Suppressor macrophage (primary cell): ENCODE results near the gene GNB1.

Experiments
- DNase-seq, 4 experiments: peaks; one replicate each; pipeline ENCODE4 v3.0.0-alpha.2; 2020 to 2022

GNB1 gene

DNA sequence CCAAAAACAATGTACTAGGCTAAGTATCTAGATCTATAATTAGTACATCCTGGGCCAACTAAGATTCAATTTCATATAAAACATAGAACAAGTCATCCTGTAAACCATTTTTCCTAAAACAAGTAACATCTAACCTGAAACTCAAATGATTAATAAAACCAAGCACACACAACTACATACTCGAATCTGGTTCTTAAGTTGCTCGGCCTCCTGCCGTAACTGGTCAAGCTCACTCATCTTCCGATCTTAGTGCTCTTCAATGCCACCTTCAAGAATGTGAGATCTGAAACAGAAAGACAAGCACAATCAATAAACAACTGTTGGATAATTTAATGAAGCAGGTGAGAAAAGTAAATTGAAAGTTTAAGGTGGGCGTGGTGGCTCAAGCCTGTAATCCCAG is 65.7 kb downstream of the GNB1 start:
- no peak for DNase-seq

DNA sequence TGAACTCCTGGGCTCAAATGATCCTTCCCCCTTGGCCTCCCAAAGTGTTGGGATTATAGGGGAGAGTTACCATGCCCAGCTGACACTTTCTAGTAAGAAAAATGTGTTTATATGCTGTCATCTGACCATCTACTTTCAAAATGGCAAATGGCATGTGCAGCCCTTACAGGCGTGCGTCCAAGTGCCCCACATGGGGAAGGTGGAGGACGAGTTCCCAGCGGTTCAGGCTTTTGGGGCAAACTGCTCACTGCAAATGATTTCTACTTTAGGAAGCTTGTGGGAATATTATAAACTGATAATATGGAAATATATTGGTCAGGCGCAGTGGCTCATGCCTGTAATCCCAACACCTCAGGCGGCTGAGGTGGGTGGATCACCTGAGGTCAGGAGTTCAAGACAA is 71.1 kb downstream of the GNB1 start:
- DNase-seq: no peak

DNA sequence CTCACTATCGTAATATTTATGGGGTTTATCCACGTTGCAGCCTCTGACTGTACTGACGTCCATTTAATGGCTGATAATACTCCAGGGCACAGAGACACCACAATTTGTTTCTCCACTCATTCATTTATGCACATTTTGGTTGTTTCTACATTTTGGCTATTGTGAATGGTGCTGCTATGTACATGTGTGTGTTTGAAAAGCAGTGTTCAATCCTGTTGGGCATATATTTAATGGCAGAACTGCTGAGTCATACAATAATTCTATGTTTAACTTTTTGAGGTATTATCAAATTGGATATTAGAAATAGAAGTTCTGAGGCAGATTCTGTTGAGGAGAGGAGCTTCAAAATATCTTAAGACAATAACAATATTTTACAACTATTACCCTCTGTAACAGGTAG is 73.7 kb downstream of the GNB1 start:
- no peak for DNase-seq

DNA sequence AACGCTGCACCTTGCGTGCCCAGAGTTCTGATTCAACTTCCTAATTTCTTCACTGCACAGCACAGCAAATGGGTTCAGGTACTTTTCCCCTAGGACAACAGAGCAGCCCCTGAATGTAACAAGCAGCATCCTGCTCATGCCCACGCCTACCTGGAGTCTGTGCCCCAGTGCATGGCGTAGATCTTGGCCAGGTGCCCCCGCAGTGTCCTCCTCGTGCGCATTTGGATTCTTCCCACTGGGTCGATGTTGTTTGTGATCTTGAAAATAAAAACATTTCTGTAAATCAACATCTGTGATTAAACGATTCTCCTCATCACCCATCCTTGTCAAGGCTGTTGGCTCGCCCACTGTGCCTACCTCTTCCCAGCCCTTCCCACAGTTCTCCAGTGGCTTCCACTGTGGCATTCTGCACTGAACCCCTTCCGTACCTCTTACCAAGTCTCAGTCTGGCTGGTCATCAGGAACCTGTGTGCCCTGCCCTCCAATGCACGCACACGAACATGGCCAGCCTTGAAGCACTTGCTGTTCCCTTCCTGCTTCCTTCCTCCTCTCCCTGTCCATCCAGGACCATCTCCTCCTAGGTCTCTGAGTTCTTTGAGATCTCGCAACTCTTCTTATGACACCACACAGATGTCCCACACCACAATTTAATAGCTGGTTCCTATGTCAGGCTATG is 75.1 kb downstream of the GNB1 start:
- no peak for DNase-seq

DNA sequence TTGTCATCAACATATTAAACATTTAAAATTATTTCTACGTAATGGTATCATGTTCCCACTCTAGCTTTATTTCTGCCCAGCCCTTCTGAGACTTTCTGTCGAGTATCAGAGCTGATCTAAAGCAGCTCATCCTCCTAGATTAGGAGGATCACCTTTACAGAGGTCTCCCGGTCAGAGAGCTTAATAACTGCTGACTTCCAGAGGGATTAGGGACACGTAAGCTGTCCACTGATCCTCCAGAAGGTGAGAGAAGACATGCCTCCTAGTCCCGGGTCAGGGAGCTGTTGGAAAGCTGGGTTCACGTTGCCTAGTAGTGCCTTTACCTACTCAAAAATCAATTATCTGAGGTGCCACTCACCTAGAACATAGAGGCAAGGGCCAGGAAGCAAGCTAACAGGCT is 81.4 kb downstream of the GNB1 start:
- no peak for DNase-seq

DNA sequence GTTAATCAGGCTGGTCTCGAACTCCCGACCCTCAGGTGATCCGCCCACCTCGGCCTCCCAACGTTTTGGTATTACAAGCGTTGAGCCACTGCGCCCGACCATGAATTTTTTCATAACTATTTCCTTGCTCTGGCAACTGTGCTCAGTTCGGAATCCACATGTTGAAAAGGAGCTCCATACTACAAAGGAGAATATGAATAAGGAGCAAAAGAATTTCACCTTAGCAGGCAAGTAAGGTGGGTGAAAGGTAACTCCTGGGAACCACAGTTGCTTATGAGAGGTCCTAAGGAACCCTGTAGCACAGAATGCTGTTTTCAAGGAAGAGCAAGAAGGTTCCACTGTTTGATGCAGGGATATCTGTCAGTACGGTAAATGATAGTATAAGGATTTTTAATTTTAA is 82.7 kb downstream of the GNB1 start:
- DNase-seq: no peak

DNA sequence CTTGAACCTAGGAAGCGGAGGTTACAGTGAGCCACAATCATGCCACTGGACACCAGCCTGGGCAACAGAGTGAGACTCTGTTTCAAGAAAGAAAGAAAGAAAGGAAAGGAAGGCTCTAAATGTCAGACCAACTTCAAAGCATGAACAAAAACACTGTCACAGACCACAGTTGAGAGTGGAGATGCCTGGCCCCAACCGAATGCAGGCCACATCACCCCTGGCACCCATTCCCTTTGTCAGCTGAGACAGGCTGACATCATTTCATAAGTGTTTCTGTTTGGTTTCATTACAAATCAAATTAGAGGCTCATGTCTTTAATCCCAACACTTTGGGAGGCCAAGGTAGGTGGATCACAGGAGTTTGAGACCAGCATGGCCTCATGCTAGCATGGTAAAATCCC is 84.0 kb downstream of the GNB1 start:
- no peak for DNase-seq

DNA sequence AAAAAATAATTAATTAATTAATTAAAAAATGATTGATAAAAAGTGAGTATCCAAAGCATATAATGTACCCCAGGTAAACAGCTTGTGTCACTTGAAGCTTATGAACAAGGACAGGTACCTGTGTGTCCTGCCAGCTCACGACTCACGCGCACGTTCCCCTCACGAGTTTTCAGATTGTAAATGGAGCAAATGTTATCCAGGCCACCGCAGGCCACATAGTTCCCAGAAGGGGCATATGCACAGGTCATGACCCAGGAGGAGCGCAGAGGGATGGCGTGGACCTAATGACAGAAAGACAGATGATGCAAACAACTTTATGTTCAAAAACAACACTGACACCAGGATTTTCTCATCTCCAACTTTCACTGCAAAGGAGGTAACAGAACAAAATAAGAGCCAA is 86.6 kb downstream of the GNB1 start:
- DNase-seq: no peak

DNA sequence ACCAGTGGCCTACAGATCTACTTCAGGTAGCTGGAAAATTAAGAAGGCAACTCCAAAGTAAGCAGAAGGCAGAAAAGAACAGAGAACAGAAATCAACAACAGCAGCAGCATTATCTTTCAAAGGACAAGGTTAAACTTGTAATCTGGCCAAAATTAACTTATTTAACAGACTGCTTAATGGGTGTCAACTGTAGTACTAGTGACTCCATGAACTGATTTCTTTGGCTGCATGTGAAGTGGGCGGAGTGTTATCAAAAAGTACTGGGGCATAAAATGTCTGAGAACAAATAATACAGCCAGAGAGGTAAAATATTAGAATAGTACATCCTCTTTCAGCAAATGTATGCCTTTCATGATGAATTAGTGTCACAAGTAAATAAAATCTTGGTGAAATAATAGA is 88.0 kb downstream of the GNB1 start:
- no peak for DNase-seq

DNA sequence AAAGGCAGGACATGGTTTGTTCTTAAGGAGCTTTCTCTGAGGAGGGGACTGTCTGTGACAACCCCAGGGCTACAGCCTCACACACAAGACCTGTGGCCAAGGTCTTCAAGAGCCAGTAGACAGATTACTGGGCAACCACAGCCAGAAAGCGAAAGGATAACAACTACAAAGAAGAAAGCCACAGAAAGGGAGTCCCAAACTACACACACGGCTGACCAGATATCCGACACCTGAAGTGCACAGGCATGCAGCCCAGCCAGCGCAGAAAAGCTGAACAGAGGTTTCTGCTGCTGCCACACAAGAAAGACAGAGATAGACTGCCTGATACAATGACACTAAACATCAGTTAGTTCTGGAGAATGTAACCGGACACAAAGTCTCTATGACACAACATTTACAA is 91.2 kb downstream of the GNB1 start:
- DNase-seq: no peak

DNA sequence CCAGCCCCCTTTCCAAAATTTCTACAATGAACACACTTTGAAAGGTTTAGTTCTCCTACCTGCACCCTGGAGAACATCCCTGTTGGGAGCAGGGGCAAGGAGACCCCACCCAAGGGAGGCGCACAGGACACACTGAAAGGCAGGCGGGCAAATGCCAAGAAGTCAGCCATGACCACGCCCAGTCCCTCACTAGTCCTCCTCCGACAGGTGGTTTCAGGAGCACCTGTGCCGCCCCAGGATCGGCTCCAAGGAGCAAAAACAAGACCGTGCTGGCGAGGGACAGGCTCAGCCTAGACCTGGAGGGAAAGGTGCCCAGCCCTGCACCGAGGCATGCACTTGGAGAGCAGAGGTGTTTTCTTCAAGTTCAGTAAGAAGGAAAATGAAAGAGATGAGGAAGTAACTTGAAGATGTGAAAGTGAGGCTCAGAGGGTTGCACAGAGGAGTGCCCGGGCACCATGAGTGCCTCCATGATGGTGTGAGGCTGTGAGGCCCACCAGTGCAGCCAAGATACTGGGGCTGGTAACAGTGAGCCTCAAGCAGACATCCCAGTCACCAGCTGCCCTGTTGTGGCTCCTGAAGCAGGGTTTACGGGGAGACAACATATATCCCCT is 93.1 kb downstream of the GNB1 start:
- DNase-seq: no peak

DNA sequence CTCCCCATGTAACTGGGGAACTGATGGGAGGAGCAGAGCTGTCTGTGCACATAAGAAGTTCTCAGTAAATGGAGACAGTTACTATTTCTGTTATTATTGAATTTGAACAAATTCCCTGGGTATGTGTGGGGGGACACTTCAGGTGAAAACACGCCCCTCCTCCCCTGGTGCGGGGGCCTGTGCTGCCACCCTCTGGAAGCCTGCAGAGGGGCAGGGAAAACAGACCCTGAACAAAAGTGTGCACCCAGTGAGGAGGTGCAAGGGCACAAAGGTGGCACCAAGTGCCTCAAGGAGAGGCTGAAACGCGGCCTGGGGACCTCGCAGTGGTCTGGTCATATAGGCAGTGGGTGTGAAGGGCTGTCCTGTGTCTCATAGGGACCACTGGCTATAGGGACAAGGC is 94.4 kb downstream of the GNB1 start:
- DNase-seq: peak in 1 of 4 experiments; percentile 14

DNA sequence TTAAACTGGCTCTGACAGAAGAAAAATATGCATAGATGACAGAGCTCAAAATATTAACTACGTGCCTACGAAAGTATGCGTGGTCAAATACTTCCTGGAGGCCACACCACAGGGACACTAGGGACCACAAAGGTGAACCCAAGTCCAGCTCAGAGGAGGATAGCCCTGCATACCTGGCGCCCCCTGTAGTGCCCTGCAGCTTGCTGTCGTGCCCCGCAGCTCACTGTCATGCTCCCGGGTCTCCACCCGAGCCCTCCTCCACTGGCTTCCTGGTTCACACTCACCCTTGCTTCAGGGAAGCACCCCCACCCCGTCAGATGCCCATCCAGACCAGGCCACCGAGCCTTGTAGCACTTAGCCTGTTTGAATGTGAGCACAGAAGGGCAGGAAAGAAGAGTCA is 95.9 kb downstream of the GNB1 start:
- DNase-seq: no peak

DNA sequence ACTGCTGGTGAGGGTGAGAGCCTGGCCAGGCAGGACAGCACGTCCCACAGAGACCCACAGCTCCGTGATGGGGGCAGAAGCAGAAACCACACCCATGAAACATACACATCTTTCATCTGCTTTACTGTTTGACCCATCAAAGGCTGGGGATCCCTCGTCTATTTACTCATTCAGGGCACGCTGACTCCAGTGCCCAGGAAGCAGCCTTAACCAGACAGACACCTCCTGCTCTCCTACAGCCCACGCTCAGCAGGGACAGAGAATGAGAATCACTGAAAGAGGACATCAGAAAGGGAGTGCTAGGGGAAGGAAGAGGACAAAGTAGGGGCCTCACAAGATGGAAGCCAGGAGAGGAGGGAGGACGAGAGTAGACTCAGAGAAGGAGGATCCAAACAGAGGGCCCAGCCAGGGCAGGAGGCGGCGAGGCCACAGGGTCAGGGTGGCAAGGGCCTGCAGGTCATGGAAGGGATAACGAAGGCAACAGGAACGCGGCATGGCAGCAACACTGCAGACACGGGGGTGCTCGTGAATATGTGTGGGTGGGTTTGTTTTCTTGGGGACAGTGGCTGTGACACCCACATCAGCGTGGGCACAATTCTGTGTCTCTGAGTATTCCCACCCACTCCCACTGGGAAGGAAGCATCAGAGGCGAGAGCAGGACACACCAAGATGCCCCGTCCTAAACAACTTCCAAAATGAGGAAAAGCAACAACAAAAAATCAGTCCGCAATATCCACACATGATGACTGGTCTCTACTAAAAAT is 97.2 kb downstream of the GNB1 start:
- no peak for DNase-seq

DNA sequence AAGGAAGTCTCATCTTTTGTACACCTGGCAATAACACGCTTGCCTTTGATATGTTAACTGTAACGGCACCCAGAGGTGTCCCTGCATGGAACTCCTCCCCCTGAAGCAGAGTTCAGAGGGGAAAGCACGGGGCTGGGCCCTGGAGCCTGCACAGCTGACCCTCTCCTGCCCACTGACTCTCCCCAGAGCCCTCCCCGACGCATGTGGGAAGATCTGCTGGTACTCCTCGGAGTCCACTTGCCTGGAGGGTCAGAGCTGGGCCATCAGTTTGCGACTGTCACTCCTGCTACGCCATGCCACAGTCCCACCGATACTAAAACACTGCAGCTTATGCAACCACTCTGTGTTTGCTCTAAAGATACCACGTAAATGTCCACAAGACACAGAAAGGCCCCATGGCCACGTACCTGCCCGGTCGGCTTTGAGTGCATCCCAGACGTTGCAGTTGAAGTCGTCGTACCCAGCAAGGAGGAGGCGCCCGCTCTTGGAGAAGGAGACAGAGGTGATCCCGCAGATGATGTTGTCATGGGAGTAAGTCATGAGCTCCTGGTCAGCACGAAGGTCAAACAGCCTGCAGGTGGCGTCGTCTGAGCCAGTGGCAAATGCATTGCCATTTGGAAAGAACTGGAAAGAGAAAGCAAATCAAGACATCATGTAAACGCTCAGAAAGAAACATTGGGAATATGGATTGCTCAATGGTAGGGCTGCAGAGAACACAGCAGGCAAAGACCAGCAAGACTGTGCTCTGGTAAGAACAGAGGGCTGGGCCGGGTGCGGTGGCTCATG is 102.0 kb downstream of the GNB1 start:
- DNase-seq: peak; percentile 23 to 52 (median 35)

DNA sequence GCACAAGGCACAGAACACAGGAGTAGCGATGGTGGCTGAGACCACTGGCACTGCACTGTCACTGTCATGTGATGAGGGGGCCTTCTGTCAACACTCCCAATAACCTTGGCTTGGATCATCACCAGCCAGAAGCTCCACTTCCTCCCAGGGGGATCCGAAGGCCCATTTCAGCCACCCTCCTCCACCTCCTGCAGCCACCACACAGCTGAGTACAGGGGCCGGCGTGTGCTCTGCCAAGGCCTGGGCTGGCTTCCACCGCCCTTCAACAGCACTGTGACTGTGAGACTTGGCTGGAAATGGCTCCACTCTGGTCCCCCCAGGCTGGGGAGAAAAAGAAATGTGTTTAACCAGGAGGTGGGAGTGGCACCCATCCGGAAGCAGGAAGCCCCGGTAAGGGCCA is 102.8 kb downstream of the GNB1 start:
- no peak for DNase-seq

DNA sequence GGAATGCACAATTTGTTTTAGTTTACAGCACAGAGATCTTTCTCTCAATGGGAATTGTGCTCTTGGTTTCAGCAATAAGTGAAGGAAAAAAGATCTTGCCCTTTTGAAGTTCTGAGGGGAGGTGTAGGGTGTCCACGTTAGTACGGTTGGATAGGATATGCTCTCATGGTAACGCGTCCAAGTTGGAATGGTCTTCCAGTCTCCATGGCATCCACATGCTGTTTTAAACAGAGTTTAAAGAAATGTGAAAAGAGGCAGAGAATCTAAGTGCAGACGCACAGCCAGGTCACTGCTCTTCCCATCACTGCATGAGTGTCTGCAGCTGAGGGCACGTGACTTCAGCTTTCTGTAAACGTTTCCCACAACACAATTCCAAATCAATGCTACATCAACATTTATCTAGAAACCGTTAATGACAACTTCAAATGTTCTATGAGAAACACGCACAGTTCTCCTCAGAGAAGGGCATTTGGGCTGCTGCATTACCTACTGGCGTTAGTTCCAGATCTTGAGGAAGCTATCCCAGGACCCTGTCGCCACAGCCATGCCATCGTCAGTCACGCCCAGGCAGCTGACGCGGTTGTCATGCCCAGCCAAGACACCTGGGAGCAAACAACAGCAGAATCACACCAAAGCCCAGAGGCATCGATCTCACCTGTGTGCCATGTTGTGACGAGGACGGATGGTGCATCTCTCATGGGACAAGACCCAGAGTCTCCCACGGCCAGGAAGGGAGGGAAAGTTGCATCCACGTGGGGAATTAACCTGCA is 103.9 kb downstream of the GNB1 start:
- no peak for DNase-seq

DNA sequence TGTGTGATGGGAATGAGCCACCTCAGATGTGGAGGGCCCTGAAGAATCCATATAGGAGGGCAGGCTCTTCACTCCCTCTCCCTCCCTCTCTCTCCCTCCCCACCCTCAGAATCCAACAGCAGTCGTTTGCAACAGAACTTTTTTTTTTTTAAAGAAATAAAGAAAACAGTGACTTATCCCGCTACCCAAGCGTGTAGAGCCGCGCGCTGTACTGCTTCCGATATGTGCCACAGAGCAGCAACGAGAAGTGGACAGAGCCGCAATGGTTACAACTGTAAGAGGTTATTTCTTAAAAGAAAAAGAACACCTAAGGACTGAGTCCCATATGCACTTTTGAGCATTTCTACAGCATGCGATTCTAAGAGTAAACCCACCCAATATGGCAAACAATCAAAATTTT is 105.2 kb downstream of the GNB1 start:
- no peak for DNase-seq

DNA sequence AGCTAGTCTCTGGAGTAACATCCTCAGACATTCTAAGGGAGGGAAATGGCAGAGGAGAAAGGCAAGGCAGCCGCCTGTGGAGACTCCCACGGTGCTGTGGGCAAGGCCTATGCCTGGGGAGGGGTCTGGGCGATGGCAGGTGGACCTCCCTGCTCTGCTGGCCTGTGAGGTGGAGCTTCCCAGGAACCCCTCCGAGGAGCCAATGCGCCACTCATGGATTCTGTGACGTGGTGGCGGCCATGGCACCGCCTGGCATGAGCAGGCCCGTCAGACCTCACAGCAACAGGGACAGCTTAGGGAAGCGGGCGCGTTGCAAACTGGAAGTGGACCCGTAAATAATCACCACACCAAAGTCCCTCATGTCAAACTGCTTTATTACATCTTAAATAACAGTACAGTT is 106.0 kb downstream of the GNB1 start:
- no peak for DNase-seq

DNA sequence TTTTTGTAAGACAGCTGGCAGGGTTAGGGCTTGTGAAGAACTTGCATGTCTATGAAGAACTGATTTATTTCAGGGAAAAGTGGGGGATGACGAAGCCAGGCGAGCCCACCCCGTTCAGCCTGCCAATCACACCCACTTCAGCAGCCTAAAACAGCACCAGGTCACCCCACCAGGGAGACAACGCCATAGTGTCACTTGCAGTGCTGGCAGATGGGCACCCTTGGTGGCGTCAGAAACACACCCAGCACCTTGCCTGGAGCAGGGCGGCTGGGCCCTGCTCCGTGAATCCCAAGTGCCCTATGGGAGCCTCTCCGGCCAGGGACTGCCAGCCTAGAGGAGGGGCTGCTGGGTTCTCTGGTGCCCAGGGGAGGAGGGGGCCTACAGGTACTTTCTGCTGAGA is 107.6 kb downstream of the GNB1 start:
- no peak for DNase-seq

DNA sequence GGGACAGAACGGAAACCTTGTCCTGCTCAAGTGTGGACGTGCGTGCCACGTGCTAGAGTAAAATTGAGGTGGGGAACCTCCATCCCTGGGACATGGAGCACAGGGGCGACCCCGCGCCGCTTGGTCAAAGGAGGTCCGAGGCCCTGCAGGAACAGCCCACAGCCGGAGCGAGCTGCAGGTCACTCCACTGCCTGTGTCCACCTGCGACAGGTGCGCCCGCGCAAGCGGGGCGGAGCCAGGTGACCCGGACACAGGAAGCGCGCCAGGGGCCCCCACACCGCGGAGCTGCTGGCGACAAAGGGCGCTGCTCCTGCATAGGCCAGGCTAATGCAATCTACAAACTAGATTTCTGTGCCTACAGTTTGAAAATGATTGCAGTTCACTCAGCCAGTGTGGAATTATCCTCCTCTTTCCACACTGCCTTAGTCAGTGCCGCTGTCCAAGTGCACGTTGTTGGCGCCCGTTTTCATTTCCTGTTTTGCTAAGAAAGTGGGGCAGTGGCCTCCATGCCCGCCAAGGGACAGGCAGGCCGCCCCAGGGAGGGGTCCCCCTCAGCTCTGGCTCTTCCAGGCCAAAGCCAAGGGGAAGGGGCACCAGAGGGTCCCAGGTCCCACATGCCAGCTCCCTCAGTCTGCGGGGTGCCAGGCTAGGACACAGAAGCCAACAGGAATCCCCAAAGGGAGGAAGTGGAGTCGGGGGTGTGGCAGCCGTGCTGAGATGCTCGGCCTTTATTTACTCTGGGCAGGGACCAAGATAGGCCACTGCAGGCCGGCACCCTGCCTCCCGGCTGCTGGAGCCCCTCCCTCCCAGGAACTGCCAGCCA is 108.3 kb downstream of the GNB1 start:
- peak; percentile 75 to 85 (median 82) for DNase-seq

DNA sequence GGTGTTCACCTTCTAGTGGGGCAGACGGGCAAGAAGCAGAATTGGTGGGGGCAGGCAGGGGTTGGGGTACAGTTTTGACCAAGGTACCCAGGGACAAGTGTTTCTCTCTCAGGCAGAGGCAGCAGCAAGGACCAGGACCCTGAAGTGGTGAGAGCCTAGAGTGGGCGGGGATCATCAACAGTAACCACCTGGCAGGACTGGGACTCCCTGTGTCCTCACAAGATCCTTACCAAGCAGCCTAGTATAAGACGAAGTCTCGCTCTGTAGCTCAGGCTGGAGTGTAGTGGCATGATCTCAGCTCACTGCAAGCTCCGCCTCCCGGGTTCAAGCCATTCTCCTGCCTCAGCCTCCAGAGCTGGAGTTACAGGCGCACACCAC is 109.4 kb downstream of the GNB1 start:
- DNase-seq: peak in 1 of 4 experiments; percentile 20
